Measurements from ENCODE around the gene CCDC167.

DNA sequence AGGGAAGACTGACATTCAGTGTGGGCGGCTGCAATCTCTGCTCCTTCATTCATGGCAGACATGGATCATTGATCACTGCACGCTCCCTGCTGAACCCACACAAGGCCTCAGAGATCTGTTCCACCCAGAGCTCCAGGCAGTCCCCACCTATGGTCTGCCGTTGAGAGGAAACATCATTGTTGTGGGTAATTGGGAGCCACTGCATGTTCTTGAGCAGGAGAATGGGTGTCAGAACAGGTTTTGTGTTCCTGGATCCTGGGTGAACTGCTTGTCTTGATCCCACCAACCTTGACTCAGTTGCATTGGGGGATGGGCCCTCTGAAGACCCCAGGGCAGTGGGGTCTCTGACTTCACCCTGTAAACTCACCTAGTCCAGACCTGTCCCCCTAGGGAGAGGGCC lies 23.1 kb upstream of the CCDC167 start:
- TF ChIP-seq CTCF (conservative IDR thresholded peaks at IDR 0.05; ENCODE audit: low read length) (no peak), EZH2phosphoT487 (IDR thresholded peaks at IDR 0.05; ENCODE audit: borderline replicate concordance, low read depth, low read length) (no peak)

Measured in OCI-LY7 (cell line).